Fibroblast of lung (primary cell): ENCODE results near the gene BTRC. TPM values are rescaled to one million over a fixed set of nuclear protein-coding genes. Genes with fewer than 3 reads are reported as not detected.
"Not testable (repeated sequence)": the region's sequence is repeated elsewhere in the genome, so short reads cannot be mapped to it uniquely, and the experiment has no call there.

Experiments
- DNase-seq, 2 donors: peaks; one replicate each; pipeline versions ENCODE4 v3.0.0 to v3.0.0-alpha.2; 2010; ENCODE audit warnings: low read depth in 2 of 2
- H2AFZ ChIP-seq: 2 replicates; pipeline ENCODE4 v1.5.1; 2012; ENCODE audit warnings: low read length, control low read depth, inconsistent platforms
- H3K27ac ChIP-seq: 2 replicates; pipeline ENCODE4 v1.5.1; 2011; ENCODE audit warnings: low read length, control low read depth; ENCODE audit not compliant: insufficient read depth
- H3K27me3 ChIP-seq: 2 replicates; pipeline ENCODE4 v1.5.1; 2011; ENCODE audit warnings: mild to moderate bottlenecking, low read length; ENCODE audit not compliant: control insufficient read depth, insufficient read depth
- H3K36me3 ChIP-seq: 2 replicates; pipeline ENCODE4 v1.5.1; 2011; ENCODE audit warnings: low read length; ENCODE audit not compliant: control insufficient read depth, insufficient read depth
- H3K4me1 ChIP-seq: 2 replicates; pipeline ENCODE4 v1.5.1; 2011; ENCODE audit warnings: low read length; ENCODE audit not compliant: control insufficient read depth, insufficient read depth; ENCODE audit errors: extremely low read depth
- H3K4me2 ChIP-seq: 2 replicates; pipeline ENCODE4 v1.5.1; 2011; ENCODE audit warnings: low read length, control low read depth; ENCODE audit not compliant: insufficient read depth; ENCODE audit errors: extremely low read depth
- H3K4me3 ChIP-seq, 4 experiments: fragments of 200-600 bp in 1 of 4; sonication (generic) in 1 of 4; replicated peaks in 1 of 4; 2 replicates each; pipeline ENCODE4 v1.5.1; 2011 to 2016; ENCODE audit warnings: low read length in 4 of 4, low read depth in 3 of 4, mild to moderate bottlenecking in 3 of 4, control low read depth in 2 of 4, inconsistent platforms in 1 of 4, mixed read lengths in 1 of 4; ENCODE audit not compliant: insufficient read depth in 1 of 4; ENCODE audit errors: control extremely low read depth in 1 of 4
- H3K79me2 ChIP-seq: 2 replicates; pipeline ENCODE4 v1.5.1; 2012; ENCODE audit warnings: mild to moderate bottlenecking, low read length, inconsistent platforms; ENCODE audit not compliant: control insufficient read depth, insufficient read depth
- H3K9ac ChIP-seq: 2 replicates; pipeline ENCODE4 v1.5.1; 2011; ENCODE audit warnings: mild to moderate bottlenecking, low read length, control low read depth; ENCODE audit not compliant: insufficient read depth
- H3K9me3 ChIP-seq: 2 replicates; pipeline ENCODE4 v1.5.1; 2012; ENCODE audit warnings: low read depth, low read length; ENCODE audit not compliant: control insufficient read depth, insufficient read depth
- H4K20me1 ChIP-seq: 2 replicates; pipeline ENCODE4 v1.5.1; 2011; ENCODE audit warnings: low read length; ENCODE audit not compliant: control insufficient read depth, insufficient read depth; ENCODE audit errors: extremely low read depth
- EZH2 ChIP-seq: IDR thresholded peaks from 2 replicates; pipeline ENCODE4 v1.5.1; 2012; ENCODE audit warnings: low read length, control low read depth, mild to moderate bottlenecking; ENCODE audit errors: missing control alignments
- polyA plus RNA-seq, 2 donors: library from polyadenylated mRNA; depleted of rRNA in 1 of 2; stranded (reverse) in 1 of 2; unstranded in 1 of 2; fragments of >200 nt; gene quantifications; 2 replicates each; pipeline ENCODE4 v1.2.1, GENCODE V29; 2011 to 2012; ENCODE audit warnings: missing spikeins in 1 of 2
- total RNA-seq: library from RNA; depleted of rRNA; stranded (reverse); fragments of >200 nt; gene quantifications from 2 replicates; pipeline ENCODE4 v1.2.1, GENCODE V29; 2014
- TF ChIP-seq, protein P1 (sequence below), 2 donors: IDR thresholded peaks in 1 of 2; conservative IDR thresholded peaks in 1 of 2; 1 replicate in 1 of 2; 2 replicates in 1 of 2; pipeline ENCODE4 v1.5.1; 2011 to 2012; ENCODE audit warnings: low read length in 2 of 2, control low read depth in 1 of 2, inconsistent platforms in 1 of 2, low read depth in 1 of 2, mild to moderate bottlenecking in 1 of 2

Gene BTRC
- total and polyA plus RNA-seq, 2 donors (not counting 1 experiment from before 2014, with no cell fraction given) = 9.2 to 10.9 TPM

GRCh38 chr10:101414034-101414433, 60.1 kb downstream of the BTRC start:
- TF ChIP-seq EZH2 = no peak
- TF ChIP-seq, protein P1, sequence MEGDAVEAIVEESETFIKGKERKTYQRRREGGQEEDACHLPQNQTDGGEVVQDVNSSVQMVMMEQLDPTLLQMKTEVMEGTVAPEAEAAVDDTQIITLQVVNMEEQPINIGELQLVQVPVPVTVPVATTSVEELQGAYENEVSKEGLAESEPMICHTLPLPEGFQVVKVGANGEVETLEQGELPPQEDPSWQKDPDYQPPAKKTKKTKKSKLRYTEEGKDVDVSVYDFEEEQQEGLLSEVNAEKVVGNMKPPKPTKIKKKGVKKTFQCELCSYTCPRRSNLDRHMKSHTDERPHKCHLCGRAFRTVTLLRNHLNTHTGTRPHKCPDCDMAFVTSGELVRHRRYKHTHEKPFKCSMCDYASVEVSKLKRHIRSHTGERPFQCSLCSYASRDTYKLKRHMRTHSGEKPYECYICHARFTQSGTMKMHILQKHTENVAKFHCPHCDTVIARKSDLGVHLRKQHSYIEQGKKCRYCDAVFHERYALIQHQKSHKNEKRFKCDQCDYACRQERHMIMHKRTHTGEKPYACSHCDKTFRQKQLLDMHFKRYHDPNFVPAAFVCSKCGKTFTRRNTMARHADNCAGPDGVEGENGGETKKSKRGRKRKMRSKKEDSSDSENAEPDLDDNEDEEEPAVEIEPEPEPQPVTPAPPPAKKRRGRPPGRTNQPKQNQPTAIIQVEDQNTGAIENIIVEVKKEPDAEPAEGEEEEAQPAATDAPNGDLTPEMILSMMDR (conservative IDR thresholded peaks at IDR 0.05 in 1 of 2, IDR thresholded peaks at IDR 0.05 in 1 of 2; ENCODE audit: low read depth in 1 of 2, low read length in 2 of 2) = no peak
- no peaks in the 10 kb centered on the region for H3K9me3 ChIP-seq
- no peaks in the 10 kb centered on the region for H3K36me3 ChIP-seq
- no peaks in the 10 kb centered on the region for H3K4me1 ChIP-seq
- no peaks in the 10 kb centered on the region for H3K27me3 ChIP-seq
- no peak overlapping the region for H3K4me3 ChIP-seq
- no peak for DNase-seq
- no peak overlapping the region for H3K4me2 ChIP-seq
- no peaks in the 10 kb centered on the region for H3K79me2 ChIP-seq
- H4K20me1 ChIP-seq = no peaks in the 10 kb centered on the region
- no peak overlapping the region for H3K27ac ChIP-seq
- no peak overlapping the region for H3K9ac ChIP-seq
- no peak overlapping the region for H2AFZ ChIP-seq

DNA sequence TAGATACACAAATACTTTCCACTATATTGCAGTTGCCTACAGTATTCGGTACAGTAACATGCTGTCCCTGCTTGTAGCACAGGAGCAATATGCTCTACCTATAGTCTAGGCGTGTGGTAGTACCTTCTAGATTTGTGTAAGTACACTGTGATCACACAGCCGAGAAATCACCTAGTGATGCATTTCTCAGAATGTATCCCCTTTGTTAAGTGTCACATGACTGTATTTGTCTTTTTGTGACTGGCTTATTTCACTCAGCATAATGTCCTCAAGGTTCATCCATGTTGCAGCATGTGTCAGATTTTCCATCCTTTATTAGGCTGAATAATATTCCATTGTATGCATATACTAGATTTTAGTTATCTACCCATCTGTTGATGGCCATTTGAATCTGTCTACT, 61.9 kb downstream of the BTRC start:
- no peaks in the 10 kb centered on the region for H3K4me1 ChIP-seq
- no peak for DNase-seq
- no peaks in the 10 kb centered on the region for H3K9me3 ChIP-seq
- no peak overlapping the region for H3K9ac ChIP-seq
- H3K4me2 ChIP-seq = no peak overlapping the region
- H3K27ac ChIP-seq = no peak overlapping the region
- no peaks in the 10 kb centered on the region for H3K27me3 ChIP-seq
- H2AFZ ChIP-seq = no peak overlapping the region
- H3K4me3 ChIP-seq = no peak overlapping the region
- TF ChIP-seq EZH2 = no peak
- TF ChIP-seq, protein P1 (conservative IDR thresholded peaks at IDR 0.05 in 1 of 2, IDR thresholded peaks at IDR 0.05 in 1 of 2; ENCODE audit: low read depth in 1 of 2, low read length in 2 of 2) = no peak
- H4K20me1 ChIP-seq = no peaks in the 10 kb centered on the region
- H3K36me3 ChIP-seq = no peaks in the 10 kb centered on the region
- no peaks in the 10 kb centered on the region for H3K79me2 ChIP-seq

DNA sequence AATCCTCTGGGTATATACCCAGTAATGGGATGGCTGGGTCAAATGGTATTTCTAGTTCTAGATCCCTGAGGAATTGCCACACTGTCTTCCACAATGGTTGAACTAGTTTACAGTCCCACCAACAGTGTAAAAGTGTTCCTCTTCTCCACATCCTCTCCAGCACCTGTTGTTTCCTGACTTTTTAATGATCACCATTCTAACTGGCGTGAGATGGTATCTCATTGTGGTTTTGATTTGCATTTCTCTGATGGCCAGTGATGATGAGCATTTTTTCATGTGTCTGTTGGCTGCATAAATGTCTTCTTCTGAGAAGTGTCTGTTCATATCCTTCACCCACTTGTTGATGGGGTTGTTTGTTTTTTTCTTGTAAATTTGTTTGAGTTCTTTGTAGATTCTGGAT, 68.0 kb downstream of the BTRC start:
- H2AFZ ChIP-seq, H3K27ac ChIP-seq, H3K36me3 ChIP-seq, H3K27me3 ChIP-seq, DNase-seq, H3K9me3 ChIP-seq, H3K4me2 ChIP-seq, H4K20me1 ChIP-seq, H3K4me1 ChIP-seq, H3K79me2 ChIP-seq, H3K9ac ChIP-seq, H3K4me3 ChIP-seq: not testable (repeated sequence)

DNA sequence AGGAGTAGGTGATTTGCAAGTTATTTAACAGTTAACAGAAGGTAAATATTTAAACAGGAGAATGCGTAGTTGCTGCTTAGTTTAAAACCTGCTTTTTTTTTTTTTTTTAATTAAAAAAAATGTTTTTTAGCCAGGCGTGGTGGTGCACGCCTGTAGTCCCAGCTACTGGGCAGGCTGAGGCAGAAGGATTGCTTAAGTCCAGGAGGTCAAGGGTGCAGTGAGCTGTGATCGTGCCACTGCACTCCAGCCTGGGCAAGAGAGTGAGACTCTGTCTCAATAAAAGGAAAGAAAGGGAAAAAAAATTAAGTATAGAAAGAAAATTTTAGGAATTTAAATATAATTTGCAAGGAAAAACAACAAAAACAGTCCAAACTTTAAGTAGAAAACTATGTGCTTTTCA, 71.6 kb downstream of the BTRC start:
- no peak overlapping the region for H2AFZ ChIP-seq
- H3K4me3 ChIP-seq = no peak overlapping the region
- H3K9ac ChIP-seq = no peak overlapping the region
- H4K20me1 ChIP-seq = no peaks in the 10 kb centered on the region
- H3K36me3 ChIP-seq = no peaks in the 10 kb centered on the region
- DNase-seq = no peak
- no peaks in the 10 kb centered on the region for H3K79me2 ChIP-seq
- H3K4me2 ChIP-seq = no peak overlapping the region
- TF ChIP-seq EZH2 = no peak
- TF ChIP-seq, protein P1 (conservative IDR thresholded peaks at IDR 0.05 in 1 of 2, IDR thresholded peaks at IDR 0.05 in 1 of 2; ENCODE audit: low read depth in 1 of 2, low read length in 2 of 2) = no peak
- no peaks in the 10 kb centered on the region for H3K27me3 ChIP-seq
- no peaks in the 10 kb centered on the region for H3K4me1 ChIP-seq
- H3K9me3 ChIP-seq = no peaks in the 10 kb centered on the region
- no peak overlapping the region for H3K27ac ChIP-seq
